Mesendoderm (in vitro differentiated cells): Measurements from ENCODE around the gene GIMAP8.

Experiments used
- DNase-seq: peaks from one replicate; pipeline ENCODE4 v3.0.0; 2013
- H2AK5ac ChIP-seq: 2 replicates; pipeline ENCODE4 v1.6.1; 2013; ENCODE audit warnings: low read length, inconsistent platforms
- H2BK120ac ChIP-seq: 2 replicates; pipeline ENCODE4 v1.6.1; 2013; ENCODE audit warnings: low read depth, mild to moderate bottlenecking, low read length, moderate library complexity, mixed read lengths
- H2BK15ac ChIP-seq: replicated peaks from 2 replicates; pipeline ENCODE4 v1.6.1; 2013; ENCODE audit warnings: low read depth, mild to moderate bottlenecking, moderate library complexity
- H2BK5ac ChIP-seq: 2 replicates; pipeline ENCODE4 v1.6.1; 2013; ENCODE audit warnings: low read length, inconsistent platforms
- H3K18ac ChIP-seq: 2 replicates; pipeline ENCODE4 v1.6.1; 2013; ENCODE audit warnings: mild to moderate bottlenecking, low read length, mixed read lengths
- H3K23ac ChIP-seq: one replicate; pipeline ENCODE4 v1.6.1; 2013; ENCODE audit warnings: low read length
- H3K27ac ChIP-seq: 2 replicates; pipeline ENCODE4 v1.5.1; 2013; ENCODE audit warnings: low read depth, mild to moderate bottlenecking, inconsistent platforms, low read length, moderate library complexity
- H3K27me3 ChIP-seq: 2 replicates; pipeline ENCODE4 v1.6.1; 2013; ENCODE audit warnings: low read length, control low read depth, mild to moderate bottlenecking, inconsistent platforms; ENCODE audit not compliant: insufficient read depth, poor library complexity
- H3K36me3 ChIP-seq: 2 replicates; pipeline ENCODE4 v1.6.1; 2013; ENCODE audit warnings: low read length, inconsistent platforms; ENCODE audit not compliant: control insufficient read depth, insufficient read depth
- H3K4ac ChIP-seq: one replicate; pipeline ENCODE4 v1.6.1; 2013; ENCODE audit warnings: low read depth, mild to moderate bottlenecking, low read length, moderate library complexity
- H3K4me1 ChIP-seq: 2 replicates; pipeline ENCODE4 v1.6.1; 2013; ENCODE audit warnings: low read depth, low read length, inconsistent platforms; ENCODE audit not compliant: control insufficient read depth
- H3K4me2 ChIP-seq: 2 replicates; pipeline ENCODE4 v1.6.1; 2013; ENCODE audit warnings: low read length
- H3K4me3 ChIP-seq: 2 replicates; pipeline ENCODE4 v1.5.1; 2013; ENCODE audit warnings: mild to moderate bottlenecking, low read length
- H3K56ac ChIP-seq: one replicate; pipeline ENCODE4 v1.6.1; 2013; ENCODE audit warnings: low read length
- H3K79me1 ChIP-seq: 2 replicates; pipeline ENCODE4 v1.6.1; 2013; ENCODE audit warnings: low read length, inconsistent platforms
- H3K79me2 ChIP-seq: 2 replicates; pipeline ENCODE4 v1.6.1; 2013; ENCODE audit warnings: mild to moderate bottlenecking, low read length; ENCODE audit not compliant: control insufficient read depth, insufficient read depth
- H3K9ac ChIP-seq: 2 replicates; pipeline ENCODE4 v1.6.1; 2013; ENCODE audit warnings: low read length, inconsistent platforms
- H4K5ac ChIP-seq: one replicate; pipeline ENCODE4 v1.6.1; 2013; ENCODE audit warnings: low read length
- H4K8ac ChIP-seq: one replicate; pipeline ENCODE4 v1.6.1; 2013; ENCODE audit warnings: low read depth, mild to moderate bottlenecking, control low read depth, low read length, moderate library complexity
- WGBS: extraction: QIAGEN DNeasy Blood & Tissue Kit; methylation state at CpG from one replicate; pipeline ENCODE4 v1.1.7; 2013; ENCODE audit warnings: low lambda C conversion rate, missing lambda C conversion rate; ENCODE audit not compliant: insufficient coverage; ENCODE audit errors: extremely low coverage; 5-methylcytosine and 5-hydroxymethylcytosine counted together

Gene GIMAP8

DNA sequence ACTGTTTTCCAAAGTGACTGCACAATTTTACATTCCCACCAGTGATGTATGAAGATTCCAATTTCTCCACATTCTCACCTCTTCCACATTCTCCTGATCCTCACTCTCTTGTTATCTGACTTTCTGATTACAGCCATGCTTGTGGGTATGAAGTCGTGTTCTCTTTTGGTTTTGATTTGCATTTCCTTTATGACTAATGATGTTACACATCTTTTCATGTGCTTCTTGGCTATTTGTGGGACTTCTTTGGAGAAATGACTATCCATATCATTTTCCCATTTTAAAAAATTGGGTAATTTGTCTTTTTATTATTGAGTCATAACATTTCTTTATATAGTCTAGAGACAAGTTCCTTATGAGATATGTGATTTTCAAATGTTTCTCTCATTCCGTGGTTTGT is 10.5 kb upstream of the GIMAP8 start:
- Histone ChIP-seq H4K8ac (no peak overlapping the region), H2BK15ac (no peak overlapping the region), H4K5ac (no peak overlapping the region), H3K56ac (no peak overlapping the region), H3K36me3 (no peaks in the 10 kb centered on the region), H2AK5ac (no peak overlapping the region), H3K4ac (no peak overlapping the region), H3K4me3 (no peak overlapping the region), H3K27me3 (no peaks in the 10 kb centered on the region), H3K18ac (no peak overlapping the region), H3K4me2 (no peak overlapping the region), H3K27ac (no peak overlapping the region), H3K9ac (no peak overlapping the region), H2BK120ac (no peak overlapping the region), H2BK5ac (no peak overlapping the region), H3K79me2 (no peaks in the 10 kb centered on the region), H3K79me1 (no peaks in the 10 kb centered on the region), H3K23ac (no peak overlapping the region), H3K4me1 (no peaks in the 10 kb centered on the region)
- WGBS, result no CpG with 5 or more reads among the region's 2 CpGs
- DNase-seq, result no peak

DNA sequence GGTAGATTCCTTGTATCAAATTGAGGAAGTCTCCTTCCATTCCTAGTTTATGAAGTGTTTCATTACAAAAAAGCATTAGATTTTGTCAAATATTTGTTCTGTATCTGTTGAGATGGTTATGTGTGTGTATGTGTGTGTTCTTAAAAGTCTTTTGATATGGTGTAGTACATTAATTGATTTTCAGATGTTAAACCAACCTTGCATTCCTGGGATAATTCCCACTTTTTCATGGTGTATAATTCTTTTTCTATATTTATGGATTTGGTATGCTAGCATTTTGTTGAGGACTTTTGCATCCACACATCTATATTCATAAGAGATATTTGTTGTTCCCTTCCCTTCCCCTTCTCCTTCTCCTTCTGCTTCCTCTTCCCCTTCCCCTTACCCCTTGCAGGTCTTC is 8.9 kb upstream of the GIMAP8 start:
- Histone ChIP-seq H3K4me2 (no peak overlapping the region), H3K56ac (no peak overlapping the region), H4K5ac (no peak overlapping the region), H3K4me3 (no peak overlapping the region), H3K27me3 (no peaks in the 10 kb centered on the region), H3K4ac (no peak overlapping the region), H4K8ac (no peak overlapping the region), H3K36me3 (no peaks in the 10 kb centered on the region), H3K79me1 (no peaks in the 10 kb centered on the region), H2BK5ac (no peak overlapping the region), H3K79me2 (no peaks in the 10 kb centered on the region), H3K4me1 (no peaks in the 10 kb centered on the region), H3K27ac (no peak overlapping the region), H2BK120ac (no peak overlapping the region), H2AK5ac (no peak overlapping the region), H3K23ac (no peak overlapping the region), H3K18ac (no peak overlapping the region), H2BK15ac (no peak overlapping the region), H3K9ac (no peak overlapping the region)
- no peak for DNase-seq

DNA sequence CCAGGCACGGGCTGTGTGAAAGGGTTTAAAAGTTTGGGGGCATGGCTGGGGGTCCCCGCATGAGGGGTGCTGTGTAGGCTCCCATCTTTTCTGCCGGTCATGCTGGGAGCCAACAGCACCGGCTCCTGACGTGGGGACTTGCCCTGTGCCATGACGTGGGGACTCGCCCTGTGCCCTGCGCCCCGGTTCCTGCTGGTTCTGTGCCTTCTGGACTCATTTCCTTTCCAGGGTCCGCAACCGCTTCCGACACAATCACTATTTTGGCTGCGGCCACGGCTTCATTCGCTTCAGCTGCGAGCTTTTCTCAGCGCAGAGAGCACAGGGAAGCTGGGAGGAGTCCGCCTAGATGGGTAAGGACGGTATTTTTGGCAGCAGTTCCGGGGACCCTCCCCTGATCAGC is 7.6 kb upstream of the GIMAP8 start:
- no peak overlapping the region for H2AK5ac ChIP-seq
- H3K9ac ChIP-seq, result no peak overlapping the region
- no peak overlapping the region for H4K8ac ChIP-seq
- no CpG with 5 or more reads among the region's 20 CpGs for WGBS
- DNase-seq, result no peak
- H3K79me2 ChIP-seq, result no peaks in the 10 kb centered on the region
- H2BK120ac ChIP-seq, result no peak overlapping the region
- H3K4me1 ChIP-seq, result no peaks in the 10 kb centered on the region
- H3K18ac ChIP-seq, result no peak overlapping the region
- H2BK15ac ChIP-seq, result no peak overlapping the region
- no peak overlapping the region for H3K4ac ChIP-seq
- H3K23ac ChIP-seq, result no peak overlapping the region
- H3K79me1 ChIP-seq, result no peaks in the 10 kb centered on the region
- H3K4me3 ChIP-seq, result no peak overlapping the region
- no peak overlapping the region for H3K4me2 ChIP-seq
- H3K56ac ChIP-seq, result no peak overlapping the region
- H2BK5ac ChIP-seq, result no peak overlapping the region
- no peak overlapping the region for H3K27ac ChIP-seq
- H3K36me3 ChIP-seq, result no peaks in the 10 kb centered on the region
- no peaks in the 10 kb centered on the region for H3K27me3 ChIP-seq
- no peak overlapping the region for H4K5ac ChIP-seq

DNA sequence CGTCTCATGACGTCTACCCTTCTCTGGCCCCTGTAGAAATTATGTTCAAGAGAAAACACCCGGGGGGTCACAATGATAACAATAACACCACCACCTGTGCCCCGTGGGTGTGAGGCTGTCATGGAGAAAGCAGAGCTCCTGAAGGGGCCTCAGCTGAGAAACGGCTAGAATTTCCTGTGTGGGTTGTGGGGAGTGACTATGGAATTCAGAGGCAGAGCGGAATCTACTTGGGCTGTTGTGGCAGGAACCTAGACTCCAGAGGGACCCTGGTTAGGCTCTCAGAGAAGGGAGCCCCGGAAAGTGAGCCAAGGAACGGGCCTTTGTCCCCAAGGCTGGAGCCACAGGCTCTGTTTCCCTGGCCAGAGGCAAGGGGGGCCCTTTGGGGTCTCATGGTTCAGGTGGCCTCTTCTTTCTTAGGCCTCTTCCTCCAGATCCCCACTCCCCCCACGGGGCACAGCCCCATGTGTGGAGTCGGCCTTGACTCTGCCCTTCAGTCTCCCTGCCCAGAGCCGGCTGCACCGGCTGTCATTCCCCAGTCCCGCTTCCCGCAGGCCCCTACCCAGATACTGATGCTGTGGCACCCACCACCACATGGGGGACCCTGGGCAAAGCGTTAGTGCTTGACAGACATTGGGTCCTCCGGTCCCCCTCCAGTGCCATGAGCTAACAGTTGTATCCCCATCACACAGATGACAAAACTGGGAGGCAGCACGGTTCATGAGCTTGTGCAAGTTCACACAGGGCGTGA is 6.5 kb upstream of the GIMAP8 start:
- H3K23ac ChIP-seq, result no peak overlapping the region
- no peak overlapping the region for H3K4me2 ChIP-seq
- no CpG with 5 or more reads among the region's 18 CpGs for WGBS
- no peak for DNase-seq
- no peak overlapping the region for H3K56ac ChIP-seq
- H2BK120ac ChIP-seq, result no peak overlapping the region
- no peak overlapping the region for H2BK5ac ChIP-seq
- H3K79me1 ChIP-seq, result no peaks in the 10 kb centered on the region
- no peak overlapping the region for H3K9ac ChIP-seq
- no peaks in the 10 kb centered on the region for H3K36me3 ChIP-seq
- H3K4ac ChIP-seq, result no peak overlapping the region
- H3K27ac ChIP-seq, result no peak overlapping the region
- no peaks in the 10 kb centered on the region for H3K79me2 ChIP-seq
- no peak overlapping the region for H4K8ac ChIP-seq
- no peak overlapping the region for H2AK5ac ChIP-seq
- H2BK15ac ChIP-seq, result no peak overlapping the region
- no peak overlapping the region for H4K5ac ChIP-seq
- H3K27me3 ChIP-seq, result no peaks in the 10 kb centered on the region
- no peaks in the 10 kb centered on the region for H3K4me1 ChIP-seq
- no peak overlapping the region for H3K18ac ChIP-seq
- no peak overlapping the region for H3K4me3 ChIP-seq

DNA sequence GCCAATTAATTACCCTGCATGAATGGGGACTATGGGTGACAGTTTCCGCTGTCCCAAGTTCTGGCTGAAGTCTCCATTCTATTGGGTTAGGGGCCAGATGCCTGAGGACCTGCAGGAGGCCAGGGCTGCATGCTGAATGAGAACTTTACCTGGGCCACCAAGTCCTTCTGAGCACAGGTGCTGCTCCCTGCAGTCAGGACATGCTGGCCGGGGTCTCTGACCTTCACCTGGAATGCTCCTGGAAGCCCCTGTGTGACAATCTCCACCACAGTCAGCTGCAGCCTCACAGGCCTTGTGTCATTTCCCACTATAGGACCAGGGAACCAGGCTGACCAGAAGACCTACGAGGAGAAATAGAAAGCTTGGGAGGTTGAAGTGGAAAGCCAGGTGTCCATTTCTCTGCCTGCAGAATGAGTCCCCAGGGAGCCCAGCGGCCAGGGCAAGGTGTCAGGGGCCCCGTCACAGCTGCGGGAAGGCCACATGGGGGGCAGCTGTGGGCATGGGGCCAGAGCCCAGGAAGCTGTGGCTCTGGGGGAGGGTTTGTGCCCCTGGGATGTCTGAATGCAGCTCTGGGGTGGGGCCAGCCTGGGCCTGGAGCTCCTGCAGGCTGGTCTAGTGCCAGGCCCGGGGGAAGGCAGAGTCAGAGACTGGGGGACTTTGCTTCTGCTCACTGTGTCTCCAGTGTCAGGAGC is 5.6 kb upstream of the GIMAP8 start:
- Histone ChIP-seq H3K4me2 (no peak overlapping the region), H4K5ac (no peak overlapping the region), H3K56ac (no peak overlapping the region), H2BK120ac (no peak overlapping the region), H2AK5ac (no peak overlapping the region), H3K4me3 (no peak overlapping the region), H3K4me1 (no peaks in the 10 kb centered on the region), H3K79me1 (no peaks in the 10 kb centered on the region), H4K8ac (no peak overlapping the region), H3K27me3 (no peaks in the 10 kb centered on the region), H3K9ac (no peak overlapping the region), H3K79me2 (no peaks in the 10 kb centered on the region), H2BK5ac (no peak overlapping the region), H3K4ac (no peak overlapping the region), H3K23ac (no peak overlapping the region), H3K36me3 (no peaks in the 10 kb centered on the region), H3K27ac (no peak overlapping the region), H2BK15ac (no peak overlapping the region), H3K18ac (no peak overlapping the region)
- no peak for DNase-seq
- WGBS, result no CpG with 5 or more reads among the region's 7 CpGs
